HG02938 (cell line): ENCODE data around the gene PLCB1.

Experiments
- ATAC-seq: cut with Tn5 transposase; IDR thresholded peaks from one replicate; pipeline ENCODE4 v1.9.1; 2021; ENCODE audit warnings: mild to moderate bottlenecking, moderate library complexity; ENCODE audit not compliant: unreplicated experiment

The PLCB1 gene

GRCh38 chr20:8242066-8242465, 110.0 kb downstream of the PLCB1 start:
- ATAC-seq = no peak

- ATAC-seq = no peak
These were observed 111.0 kb downstream of the PLCB1 start for GRCh38 chr20:8242827-8243724.

- ATAC-seq = no peak
These were observed 112.6 kb downstream of the PLCB1 start for GRCh38 chr20:8244637-8245036.

GRCh38 chr20:8246153-8246552, 114.1 kb downstream of the PLCB1 start:
- no peak for ATAC-seq

GRCh38 chr20:8246716-8247115, 114.7 kb downstream of the PLCB1 start:
- ATAC-seq = no peak

- ATAC-seq = no peak
These were observed 116.0 kb downstream of the PLCB1 start for GRCh38 chr20:8248051-8248450.

- ATAC-seq = no peak
These were observed 117.6 kb downstream of the PLCB1 start for GRCh38 chr20:8249634-8250033.

GRCh38 chr20:8250539-8251200, 118.6 kb downstream of the PLCB1 start:
- ATAC-seq = no peak

GRCh38 chr20:8251201-8251575, 119.1 kb downstream of the PLCB1 start:
- ATAC-seq = no peak

GRCh38 chr20:8254911-8255582, 123.0 kb downstream of the PLCB1 start:
- ATAC-seq = no peak

- ATAC-seq = no peak
These were observed 124.0 kb downstream of the PLCB1 start for GRCh38 chr20:8255945-8256632.

- ATAC-seq = no peak
These were observed 128.8 kb downstream of the PLCB1 start for GRCh38 chr20:8260837-8261251.

GRCh38 chr20:8262721-8263120, 130.7 kb downstream of the PLCB1 start:
- no peak for ATAC-seq

GRCh38 chr20:8265588-8265987, 133.5 kb downstream of the PLCB1 start:
- ATAC-seq = no peak

GRCh38 chr20:8267009-8267408, 134.9 kb downstream of the PLCB1 start:
- no peak for ATAC-seq

GRCh38 chr20:8271727-8272126, 139.7 kb downstream of the PLCB1 start:
- no peak for ATAC-seq

- ATAC-seq = no peak
These were observed 140.7 kb downstream of the PLCB1 start for GRCh38 chr20:8272766-8273165.

- no peak for ATAC-seq
These were observed 152.8 kb downstream of the PLCB1 start for GRCh38 chr20:8284902-8285301.

GRCh38 chr20:8287340-8287739, 155.3 kb downstream of the PLCB1 start:
- no peak for ATAC-seq

GRCh38 chr20:8291200-8291599, 159.1 kb downstream of the PLCB1 start:
- ATAC-seq = no peak

GRCh38 chr20:8291873-8292272, 159.8 kb downstream of the PLCB1 start:
- ATAC-seq = no peak
